Germinal center (tissue), 1 donor: ENCODE data around the gene MYOM3.

Experiments
- DNase-seq: peaks from one replicate; pipeline ENCODE4 v3.0.0; 2012; ENCODE audit warnings: mixed read lengths, low spot score

Gene MYOM3

DNA sequence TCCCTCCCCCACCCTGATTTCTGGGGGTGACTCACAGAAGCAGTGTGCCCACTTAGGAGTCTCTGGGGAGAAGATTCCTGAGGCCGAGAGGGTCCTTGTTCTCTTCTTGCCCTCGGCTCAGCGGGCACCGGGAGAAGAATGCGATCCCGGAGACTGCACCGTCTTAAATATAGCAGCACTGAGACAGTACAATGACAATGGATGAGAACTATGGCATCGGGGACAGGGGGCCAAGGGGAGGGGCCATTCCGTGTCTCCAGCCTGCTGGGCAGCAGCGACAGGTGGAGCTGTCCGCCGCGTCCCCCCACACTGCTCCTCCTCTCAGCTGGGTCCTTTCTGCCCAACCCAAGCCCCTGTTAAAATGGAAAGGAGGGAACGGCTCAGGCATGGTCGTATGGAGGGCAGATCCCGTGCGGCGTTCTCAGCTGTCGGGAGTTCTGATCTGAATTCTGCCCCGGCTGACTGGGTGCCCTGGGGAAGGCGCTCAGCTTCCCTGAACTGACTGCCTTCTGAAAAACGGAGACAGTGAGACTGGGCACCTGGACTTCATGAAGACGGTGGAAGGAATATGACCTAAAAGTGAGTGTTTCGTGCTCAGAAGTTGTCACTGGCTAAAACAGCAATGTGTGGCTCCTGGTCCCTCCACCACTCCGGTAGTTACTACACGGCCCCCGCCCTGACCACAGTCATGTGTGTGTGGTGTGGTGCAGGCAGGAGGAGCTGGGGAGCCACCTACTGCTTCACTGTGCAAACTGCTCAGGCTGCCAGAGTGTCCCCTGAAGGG, at the start of gene MYOM3:
MYOM3 (minus strand) TSS at position 140 of the 784 bp plus-strand sequence. CDS start 3,499 bp downstream, outside the sequence.
- DNase-seq = peak; percentile 19

- DNase-seq = no peak
These were observed 49.3 kb upstream of the MYOM3 start for GRCh38 chr1:24161270-24161669.

DNA sequence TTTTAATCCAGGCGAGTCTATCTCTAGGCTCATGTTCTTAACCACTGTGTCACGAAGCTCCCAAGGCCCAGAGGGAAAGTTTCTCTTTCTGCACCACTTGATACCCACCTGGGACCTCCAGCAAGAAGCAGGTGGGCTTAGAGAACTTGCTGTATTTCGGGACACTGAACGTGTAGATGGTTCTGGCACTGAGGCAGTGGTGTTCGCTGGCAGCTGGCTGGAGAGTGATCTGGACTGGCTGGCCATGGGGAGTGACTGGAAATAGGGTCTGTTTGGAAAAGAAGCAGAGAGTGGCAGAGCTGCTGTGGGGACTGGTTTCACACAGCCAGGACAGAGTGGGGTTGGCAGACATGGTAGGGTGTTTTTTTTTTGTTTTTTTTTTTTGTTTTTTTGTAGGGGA, 47.4 kb upstream of the MYOM3 start:
- DNase-seq = no peak

- no peak for DNase-seq
These were observed 46.1 kb upstream of the MYOM3 start for GRCh38 chr1:24157918-24158481.

DNA sequence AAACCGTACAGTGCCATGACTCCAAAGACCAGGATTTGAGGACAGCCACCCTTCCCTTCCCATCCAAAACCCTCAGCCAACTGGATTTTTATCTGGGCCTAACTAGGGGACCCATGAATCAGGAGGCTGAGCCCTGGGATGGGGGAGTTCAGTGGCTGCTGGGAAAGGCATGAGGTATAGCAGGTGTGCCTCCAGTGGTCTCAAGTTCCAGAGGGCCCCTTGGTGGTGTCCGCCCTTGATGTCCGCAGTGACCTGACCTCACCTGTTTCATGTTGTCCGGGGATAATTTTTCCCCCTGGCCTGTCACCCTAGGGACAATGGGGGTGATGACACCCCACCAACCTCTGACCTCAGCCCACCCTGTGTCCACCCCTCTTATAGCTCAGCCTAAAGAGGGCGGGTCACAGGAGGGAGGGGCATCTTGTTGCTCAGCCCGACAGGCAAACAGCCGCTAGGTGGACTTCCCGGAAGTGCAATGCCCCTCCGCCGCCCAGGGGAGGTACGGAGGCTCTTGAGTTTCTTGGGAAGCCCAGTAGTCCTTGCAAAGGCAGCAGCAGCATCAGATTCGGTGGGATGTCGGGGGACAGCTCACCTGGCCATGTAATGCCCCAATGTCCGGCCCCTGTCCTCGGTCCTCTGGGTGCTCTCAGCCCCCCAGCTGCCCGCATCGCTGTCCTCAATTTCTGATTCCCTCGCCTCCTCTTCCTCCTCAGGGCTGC, 44.8 kb upstream of the MYOM3 start:
- no peak for DNase-seq

DNA sequence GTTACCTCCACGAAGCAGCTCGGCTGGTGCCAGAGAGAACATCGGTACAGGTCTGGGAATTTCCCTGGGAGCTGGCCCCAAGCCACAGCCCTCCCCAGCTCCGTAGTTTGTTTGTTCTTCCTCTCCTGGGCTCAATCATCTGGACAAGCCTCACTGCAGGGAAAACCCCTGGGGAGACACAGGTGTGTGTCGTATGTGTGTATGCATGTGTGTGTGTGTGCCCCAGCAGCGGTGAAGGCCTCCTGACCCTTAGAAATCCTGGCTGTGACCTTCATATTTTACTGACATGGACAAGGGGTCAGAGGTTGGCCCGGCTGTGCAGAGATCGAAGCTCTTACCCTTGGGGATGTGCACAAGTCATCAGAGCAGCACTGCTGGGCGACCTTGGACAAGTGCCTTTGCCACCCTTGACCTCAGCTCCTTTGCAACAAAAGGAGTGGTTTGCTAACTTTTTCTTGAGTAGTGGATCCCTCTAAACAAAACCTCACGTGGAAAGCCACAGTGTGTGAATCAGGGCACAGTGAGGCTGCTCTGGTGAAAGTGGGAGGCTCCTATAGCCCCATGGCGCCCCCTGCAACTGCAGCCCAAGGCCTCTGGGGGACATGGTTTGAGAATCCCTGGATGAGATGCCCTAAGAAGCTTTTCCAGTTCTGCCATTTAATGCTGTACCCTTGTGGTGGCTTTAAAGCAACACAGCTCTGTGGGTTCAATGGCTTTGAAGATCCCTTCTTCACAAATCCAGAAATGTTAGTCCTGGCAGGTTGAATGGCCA, 43.3 kb upstream of the MYOM3 start:
- DNase-seq = no peak

DNA sequence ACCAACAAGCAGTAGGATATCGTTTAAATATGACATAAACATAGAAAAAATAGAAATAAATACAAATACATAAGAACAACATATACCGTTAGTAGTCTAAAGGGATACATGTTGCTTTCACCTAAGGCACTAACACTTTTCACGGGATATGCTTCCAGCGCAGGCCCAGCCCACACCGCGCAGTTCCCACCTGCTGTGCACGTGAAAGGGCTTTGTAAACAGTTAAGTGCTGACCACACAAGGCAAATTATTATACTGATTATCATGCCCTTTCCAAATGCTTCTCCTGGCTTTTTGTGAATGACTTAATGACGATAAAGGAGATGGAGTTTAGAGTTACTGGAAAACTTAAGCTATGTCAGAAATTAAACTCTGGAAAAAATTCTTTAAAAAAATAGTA, 42.3 kb upstream of the MYOM3 start:
- DNase-seq = no peak

DNA sequence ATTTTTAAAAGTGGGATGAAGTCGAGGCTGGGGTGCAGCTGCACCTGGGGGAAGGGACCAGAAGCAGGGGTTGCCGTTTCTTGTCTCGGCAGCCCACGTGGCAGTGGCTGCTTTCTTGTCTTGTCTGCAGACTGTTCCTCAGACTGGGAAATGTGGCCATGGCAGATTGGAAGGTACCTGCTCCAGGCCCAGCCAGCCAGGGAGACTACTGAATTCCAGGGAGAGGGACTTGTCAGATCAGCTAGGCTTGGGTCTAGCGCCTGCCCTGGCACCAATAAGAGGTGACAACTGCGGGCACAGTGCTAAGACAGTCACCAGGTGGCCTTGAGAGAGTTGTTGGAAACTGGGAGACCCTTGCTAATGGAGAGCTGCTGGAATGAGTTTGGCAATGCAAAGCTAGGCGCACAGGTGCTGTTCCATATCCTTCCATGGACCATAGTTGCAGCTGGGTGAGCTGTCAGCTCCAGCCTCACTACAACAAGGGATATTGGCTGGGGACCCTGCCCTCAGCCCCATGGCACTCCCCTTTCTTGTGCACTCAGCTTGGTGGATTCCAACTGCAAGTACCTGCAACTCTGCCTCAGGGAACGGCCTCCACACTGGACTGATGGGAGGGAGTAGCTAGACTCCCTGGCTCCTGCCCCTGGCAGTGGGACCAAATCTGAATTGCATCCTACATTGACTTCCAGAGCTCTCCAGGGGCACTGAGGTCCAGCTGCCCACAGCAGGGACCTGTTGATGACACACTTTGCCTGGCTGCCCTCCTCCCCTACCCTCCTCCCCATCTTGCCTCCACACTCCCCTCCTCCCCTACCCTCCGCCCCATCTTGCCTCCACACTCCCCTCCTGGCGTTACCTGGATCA, 40.9 kb upstream of the MYOM3 start:
- no peak for DNase-seq

DNA sequence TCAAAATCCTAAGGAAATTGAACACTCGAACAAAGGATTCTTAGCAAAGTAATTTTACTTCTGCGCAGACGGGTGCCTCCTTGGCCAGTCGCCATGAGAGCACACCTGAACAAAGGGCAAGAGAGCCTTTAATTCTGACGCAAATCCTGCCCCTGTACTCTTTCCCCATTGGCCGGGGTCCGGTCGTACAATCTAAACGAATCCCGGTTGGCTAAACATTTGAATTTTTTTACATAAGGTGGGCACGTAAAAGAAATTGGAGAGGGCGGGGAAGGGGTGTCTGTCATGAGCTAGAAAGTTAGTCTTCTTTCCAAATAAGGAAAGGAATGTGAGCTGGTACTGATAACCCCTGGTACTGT, 39.2 kb upstream of the MYOM3 start:
- no peak for DNase-seq

DNA sequence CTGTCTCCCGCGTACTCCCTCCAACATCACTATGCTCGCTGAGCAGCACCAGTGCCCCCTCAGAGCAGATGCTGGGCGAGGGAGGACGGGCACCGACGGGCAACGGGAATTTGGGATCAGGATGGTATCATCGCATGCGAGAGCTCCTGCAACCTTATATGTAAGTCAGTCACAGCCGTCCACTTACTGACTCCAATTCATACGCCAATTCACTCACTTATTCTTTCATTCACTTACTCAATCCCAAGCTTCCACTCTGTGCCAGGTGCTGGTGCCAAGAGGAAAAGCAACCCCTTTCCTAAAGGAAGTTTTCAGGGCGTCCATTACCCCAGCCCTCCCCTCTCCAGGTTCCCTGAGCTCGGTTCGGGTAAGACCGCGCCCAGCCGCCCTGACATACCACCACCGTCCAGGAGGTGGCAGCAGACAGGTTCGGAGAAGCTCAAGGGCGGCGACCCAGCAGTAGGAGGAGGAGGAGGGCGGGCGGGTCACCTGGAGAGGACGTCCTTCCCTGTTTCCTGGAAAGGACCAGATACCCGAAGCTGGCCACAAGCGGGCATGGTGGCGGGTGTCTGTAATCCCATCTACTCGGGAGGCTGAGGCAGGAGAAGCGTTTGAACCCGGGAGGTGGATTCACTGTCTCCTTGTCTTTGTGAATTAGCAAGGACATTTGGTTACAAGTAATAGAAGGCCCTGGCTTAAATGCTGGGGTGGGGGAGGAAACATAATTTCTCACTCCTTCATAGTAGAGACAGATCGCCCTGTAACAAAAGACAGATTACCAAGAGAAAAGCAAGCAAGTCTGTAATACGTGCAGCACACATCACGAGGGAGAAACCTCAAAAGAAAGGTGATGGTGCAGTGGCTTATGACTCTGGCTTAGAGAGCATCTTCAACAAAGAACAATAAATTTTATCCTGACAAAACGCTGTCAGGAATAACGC, 38.6 kb upstream of the MYOM3 start:
- peak; percentile 84 for DNase-seq

DNA sequence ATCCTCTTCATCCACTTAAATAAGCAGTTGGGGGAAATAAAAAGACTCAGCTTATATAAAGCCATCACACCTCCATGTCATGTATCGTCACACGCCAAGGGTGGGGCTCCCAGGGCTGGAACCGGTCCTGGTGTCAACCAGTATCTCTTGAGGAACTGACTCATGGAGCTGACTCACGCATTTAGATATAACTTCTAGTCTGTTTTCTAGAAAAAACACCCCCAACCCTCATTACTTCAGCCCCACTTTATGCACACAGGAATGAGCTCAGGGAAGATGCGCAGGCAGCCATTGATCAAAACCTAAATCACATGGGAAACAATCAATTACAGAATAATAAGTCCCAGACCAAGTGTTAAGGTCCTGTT, 37.9 kb upstream of the MYOM3 start:
- no peak for DNase-seq

GRCh38 chr1:24147816-24148215, 35.9 kb upstream of the MYOM3 start:
- no peak for DNase-seq

DNA sequence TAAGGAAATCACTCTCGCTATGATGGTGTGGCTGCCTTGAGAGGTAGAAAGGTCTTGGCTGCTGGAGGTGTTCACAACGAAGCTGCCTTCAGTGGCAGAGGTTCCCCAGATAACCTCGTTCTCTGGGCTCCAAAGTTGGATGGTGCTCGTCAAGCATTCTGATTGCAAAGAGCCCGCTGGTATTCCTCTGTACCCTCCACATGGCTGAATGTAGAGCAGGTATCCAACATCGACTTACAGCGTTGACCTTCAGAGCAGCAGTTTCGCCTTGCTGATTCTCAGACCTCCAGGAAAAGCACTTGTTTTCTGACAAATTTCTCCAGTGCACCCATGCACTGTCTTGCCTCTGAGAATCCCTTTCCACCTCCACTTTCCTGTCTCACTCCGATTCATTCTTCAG, 35.3 kb upstream of the MYOM3 start:
- DNase-seq = no peak

DNA sequence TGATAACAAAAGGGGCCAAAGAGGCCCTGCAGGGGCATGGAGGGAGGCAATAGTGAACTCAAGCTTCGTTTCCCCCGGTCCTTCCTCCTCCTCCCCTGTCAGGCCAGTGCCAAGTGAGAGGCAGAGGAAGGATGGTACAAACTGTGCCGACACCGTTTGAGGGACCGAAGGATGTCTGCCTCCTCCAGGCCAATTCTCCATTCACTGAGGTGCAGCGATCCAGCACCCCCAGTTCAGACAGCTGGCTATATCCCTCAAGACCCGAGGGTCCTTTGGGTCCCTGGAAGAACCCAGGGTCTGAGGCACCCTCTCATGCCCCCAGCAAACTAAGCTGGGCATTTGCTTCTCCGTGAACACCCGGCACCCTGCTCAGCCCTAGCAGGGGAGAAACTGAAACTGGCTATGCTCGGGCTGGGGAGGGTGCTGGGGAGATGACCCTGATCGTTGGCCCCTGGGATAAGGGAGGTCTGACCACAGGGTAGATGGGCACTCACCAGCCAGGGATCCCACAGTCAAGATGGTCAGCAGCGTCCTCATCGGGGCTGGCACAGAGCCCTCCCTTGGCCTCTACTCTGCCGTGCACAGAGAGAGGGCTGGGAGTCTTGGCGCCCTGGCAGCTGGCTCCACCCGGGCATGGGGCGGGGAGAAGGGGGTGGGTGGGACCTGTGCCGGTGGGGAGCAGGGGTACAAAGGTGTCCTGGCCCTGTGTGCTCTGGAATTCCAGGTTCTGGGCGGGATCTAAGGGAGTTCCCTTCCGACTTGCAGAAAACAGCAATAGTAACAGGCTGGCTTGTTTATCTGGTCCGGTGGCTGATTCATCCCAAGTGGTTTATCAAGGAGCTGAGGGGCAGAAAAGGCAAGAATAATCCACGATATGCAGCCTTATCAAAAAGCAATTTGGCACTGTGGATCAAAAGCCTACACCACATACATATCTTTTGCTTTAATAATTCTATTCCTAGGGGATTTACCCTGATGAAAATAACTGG, 30.9 kb upstream of the MYOM3 start, which contains the start of gene IL22RA1:
IL22RA1 (minus strand) TSS at position 595 of the 989 bp plus-strand sequence; CDS start at position 537, 58 bp downstream.
- no peak for DNase-seq

DNA sequence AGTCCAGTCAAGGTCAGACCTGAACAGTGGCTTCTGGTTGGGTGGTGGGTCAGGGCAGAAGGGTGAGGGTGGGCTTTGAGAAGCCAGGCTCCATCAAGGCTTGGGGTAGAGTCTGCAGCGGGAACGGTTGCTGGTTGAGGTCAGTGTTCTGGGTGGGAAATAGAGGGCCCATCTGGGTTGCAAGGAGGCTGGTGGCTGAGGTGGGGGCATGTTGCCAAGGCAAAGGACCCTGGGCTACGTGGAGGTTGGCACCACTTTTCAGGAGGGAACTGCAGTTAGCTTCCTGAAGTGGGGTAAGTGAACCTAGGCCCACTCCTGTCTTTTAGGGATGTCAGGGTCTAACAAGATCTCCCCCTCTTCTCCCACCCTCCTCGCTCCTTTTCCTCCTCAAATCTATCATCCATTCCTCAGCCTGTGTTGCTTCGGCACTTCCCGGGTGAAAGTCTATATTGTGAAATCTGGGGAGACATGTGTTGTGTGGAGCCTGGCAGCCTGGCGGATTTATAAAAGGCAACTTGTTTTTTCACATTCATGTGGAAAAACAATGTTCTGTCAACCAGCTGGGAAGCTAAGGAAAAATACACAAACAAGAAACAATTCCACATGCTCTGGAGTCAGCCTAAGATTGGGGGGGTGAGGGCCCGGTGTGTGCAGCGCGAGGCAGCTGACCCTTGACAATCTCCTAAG, 29.5 kb upstream of the MYOM3 start:
- no peak for DNase-seq

DNA sequence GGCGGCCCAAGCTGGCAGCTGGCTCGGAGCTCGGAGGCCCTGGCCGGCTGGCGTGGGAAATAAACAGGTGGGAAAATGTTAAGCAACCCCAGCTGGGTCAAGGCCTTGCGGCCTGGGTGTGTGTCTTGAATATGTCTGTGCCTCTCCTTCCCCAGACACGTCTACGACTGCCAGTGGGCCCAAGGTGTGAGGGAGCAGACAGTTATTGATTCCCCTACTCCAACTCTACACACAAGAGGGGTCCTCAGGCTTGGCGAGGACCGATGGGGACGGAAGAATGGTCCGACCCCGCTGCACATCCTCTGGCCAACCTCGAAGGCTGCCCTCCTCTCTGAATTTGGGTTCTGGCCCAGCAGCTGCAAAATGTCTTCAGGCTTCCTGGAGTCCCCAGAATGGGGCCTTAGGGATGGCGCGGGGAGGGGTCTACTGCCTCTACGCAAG, 28.8 kb upstream of the MYOM3 start:
- no peak for DNase-seq

- no peak for DNase-seq
These were observed 28.0 kb upstream of the MYOM3 start for GRCh38 chr1:24139841-24140425.

DNA sequence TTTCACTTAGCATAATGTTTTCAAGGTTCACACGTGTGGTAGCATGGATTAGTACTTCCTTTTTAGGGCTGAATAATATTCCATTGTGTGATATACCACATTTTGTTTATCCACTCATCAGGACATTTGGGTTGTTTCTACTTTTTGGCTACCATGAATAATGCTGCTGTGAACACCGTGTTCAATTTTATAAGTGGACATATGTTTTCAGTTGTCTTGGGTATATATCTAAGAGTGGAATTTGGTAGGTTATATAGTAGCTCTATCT, 27.2 kb upstream of the MYOM3 start:
- DNase-seq = no peak
